ENCODE data around the gene TTC8.

TTC8 gene

GRCh38 chr14:88870777-88871176 is 46.3 kb downstream of the TTC8 start:
- DNase-seq, result no peak

- no peak for DNase-seq
Measured at GRCh38 chr14:88871429-88871828, 47.0 kb downstream of the TTC8 start.

GRCh38 chr14:88872976-88873375 is 48.5 kb downstream of the TTC8 start:
- no peak for DNase-seq

GRCh38 chr14:88877192-88877591 is 52.7 kb downstream of the TTC8 start:
- DNase-seq, result no peak

- DNase-seq, result peak; percentile 10
Measured at GRCh38 chr14:88879022-88879421, 54.6 kb downstream of the TTC8 start.

GRCh38 chr14:88882236-88882635 is 57.8 kb downstream of the TTC8 start:
- DNase-seq, result no peak

GRCh38 chr14:88895116-88895515 is 70.7 kb downstream of the TTC8 start:
- no peak for DNase-seq

GRCh38 chr14:88901189-88901588 is 76.7 kb downstream of the TTC8 start:
- no peak for DNase-seq

GRCh38 chr14:88901991-88902390 is 77.5 kb downstream of the TTC8 start:
- DNase-seq, result no peak

GRCh38 chr14:88902850-88903249 is 78.4 kb downstream of the TTC8 start:
- no peak for DNase-seq

- DNase-seq, result no peak
Measured at GRCh38 chr14:88904206-88904647, 79.8 kb downstream of the TTC8 start.

GRCh38 chr14:88904864-88905263 is 80.4 kb downstream of the TTC8 start:
- no peak for DNase-seq

GRCh38 chr14:88908216-88908615 is 83.8 kb downstream of the TTC8 start:
- no peak for DNase-seq

- no peak for DNase-seq
Measured at GRCh38 chr14:88910386-88910785, 85.9 kb downstream of the TTC8 start.

- DNase-seq, result no peak
Measured at GRCh38 chr14:88911809-88912208, 87.4 kb downstream of the TTC8 start.

GRCh38 chr14:88914956-88915355 is 90.5 kb downstream of the TTC8 start:
- DNase-seq, result no peak

GRCh38 chr14:88919502-88919901 is 95.1 kb downstream of the TTC8 start:
- no peak for DNase-seq
